Measurements from ENCODE around the gene LEAP2.

The LEAP2 gene

DNA sequence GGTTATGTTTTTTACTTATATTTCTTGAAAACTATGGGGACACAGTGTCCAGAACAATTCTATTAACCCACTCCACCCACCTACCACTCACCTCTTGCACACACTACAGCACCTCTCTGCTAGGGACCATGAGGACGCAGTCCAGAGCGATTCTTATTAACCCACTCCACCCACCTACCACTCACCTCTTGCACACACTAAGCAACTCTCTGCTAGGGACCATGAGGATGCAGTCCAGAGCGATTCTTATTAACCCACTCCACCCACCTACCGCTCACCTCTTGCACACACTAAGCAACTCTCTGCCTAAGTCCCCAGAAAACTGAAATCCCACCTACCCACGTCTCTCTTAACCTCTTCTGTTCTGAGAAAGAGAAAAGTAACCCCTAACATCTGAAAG, 40.9 kb upstream of the LEAP2 start:
- DNase-seq (ENCODE audit: low read depth): no peak
- TF ChIP-seq, protein P1, sequence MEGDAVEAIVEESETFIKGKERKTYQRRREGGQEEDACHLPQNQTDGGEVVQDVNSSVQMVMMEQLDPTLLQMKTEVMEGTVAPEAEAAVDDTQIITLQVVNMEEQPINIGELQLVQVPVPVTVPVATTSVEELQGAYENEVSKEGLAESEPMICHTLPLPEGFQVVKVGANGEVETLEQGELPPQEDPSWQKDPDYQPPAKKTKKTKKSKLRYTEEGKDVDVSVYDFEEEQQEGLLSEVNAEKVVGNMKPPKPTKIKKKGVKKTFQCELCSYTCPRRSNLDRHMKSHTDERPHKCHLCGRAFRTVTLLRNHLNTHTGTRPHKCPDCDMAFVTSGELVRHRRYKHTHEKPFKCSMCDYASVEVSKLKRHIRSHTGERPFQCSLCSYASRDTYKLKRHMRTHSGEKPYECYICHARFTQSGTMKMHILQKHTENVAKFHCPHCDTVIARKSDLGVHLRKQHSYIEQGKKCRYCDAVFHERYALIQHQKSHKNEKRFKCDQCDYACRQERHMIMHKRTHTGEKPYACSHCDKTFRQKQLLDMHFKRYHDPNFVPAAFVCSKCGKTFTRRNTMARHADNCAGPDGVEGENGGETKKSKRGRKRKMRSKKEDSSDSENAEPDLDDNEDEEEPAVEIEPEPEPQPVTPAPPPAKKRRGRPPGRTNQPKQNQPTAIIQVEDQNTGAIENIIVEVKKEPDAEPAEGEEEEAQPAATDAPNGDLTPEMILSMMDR (IDR thresholded peaks at IDR 0.05; ENCODE audit: low read depth, low read length, missing control alignments): no peak
- H3K4me3 ChIP-seq (ENCODE audit: low read depth, low read length): no peak overlapping the region
- in situ Hi-C loops (cut with HindIII; ENCODE audit: low sequenced_read_pairs): no loop called here

DNA sequence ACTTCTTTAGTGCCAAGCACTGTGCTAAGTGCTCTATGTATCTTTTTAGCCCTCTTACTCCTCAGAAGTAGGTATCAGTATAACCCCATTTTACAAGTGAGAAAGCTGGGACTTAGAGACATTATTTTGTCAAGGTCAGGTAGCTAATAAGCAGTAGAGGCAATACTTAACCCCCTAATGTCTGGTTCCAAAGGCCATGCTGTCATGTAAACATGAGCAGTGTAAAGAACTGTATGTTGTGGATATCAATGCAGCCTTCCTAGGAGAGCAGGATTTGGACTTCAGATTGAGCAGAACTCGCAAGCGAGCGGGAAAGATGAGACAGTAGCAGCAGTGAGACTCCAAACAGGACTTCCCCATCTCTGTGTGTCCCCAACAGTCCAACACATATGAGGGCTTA, 39.4 kb upstream of the LEAP2 start:
- TF ChIP-seq, protein P1 (IDR thresholded peaks at IDR 0.05; ENCODE audit: low read depth, low read length, missing control alignments): no peak
- in situ Hi-C loops (cut with HindIII; ENCODE audit: low sequenced_read_pairs): no loop called here
- no peak for DNase-seq (ENCODE audit: low read depth)
- H3K4me3 ChIP-seq (ENCODE audit: low read depth, low read length): no peak overlapping the region

DNA sequence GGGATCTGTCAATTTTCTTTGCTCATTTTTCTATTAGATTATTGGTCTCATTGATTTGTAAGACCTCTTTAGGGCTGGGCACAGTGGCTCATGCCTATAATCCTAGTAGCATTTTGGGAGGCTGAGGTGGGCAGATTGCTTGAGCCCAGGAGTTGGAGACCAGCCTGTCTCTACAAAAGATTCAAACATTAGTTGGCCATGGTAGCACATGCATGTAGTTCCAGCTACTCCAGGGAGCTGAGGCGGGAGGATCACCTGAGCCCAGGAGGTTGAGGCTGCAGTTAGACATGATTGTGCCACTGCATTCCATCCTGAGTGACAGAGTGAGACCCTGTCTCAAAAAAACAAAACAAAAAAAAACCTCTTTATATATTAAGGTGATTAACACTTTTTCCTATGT, 36.6 kb upstream of the LEAP2 start:
- H3K4me3 ChIP-seq (ENCODE audit: low read depth, low read length): no peak overlapping the region
- TF ChIP-seq, protein P1 (IDR thresholded peaks at IDR 0.05; ENCODE audit: low read depth, low read length, missing control alignments): no peak
- in situ Hi-C loops (cut with HindIII; ENCODE audit: low sequenced_read_pairs): no loop called here
- DNase-seq (ENCODE audit: low read depth): no peak

DNA sequence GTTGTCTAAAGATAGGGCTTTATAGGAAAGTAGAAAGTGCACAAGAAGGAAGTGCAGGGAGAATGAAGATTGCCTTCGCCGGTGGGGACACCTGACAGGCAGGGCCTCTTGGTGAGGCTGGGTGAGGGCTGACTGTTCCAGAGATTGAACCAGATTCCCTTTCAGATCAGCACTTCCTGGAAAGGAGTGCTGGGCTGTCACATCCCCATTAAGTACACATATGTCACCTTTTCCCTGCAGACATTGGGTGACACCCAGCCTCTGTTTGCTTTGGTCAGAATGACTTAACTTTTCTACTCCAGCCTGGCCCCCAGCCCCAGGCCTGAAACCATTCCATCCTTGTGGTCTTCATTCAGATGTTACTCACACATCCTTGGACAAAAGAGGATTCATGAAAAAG, 35.6 kb upstream of the LEAP2 start:
- in situ Hi-C loops (cut with HindIII; ENCODE audit: low sequenced_read_pairs): no loop called here
- TF ChIP-seq, protein P1 (IDR thresholded peaks at IDR 0.05; ENCODE audit: low read depth, low read length, missing control alignments): no peak
- no peak for DNase-seq (ENCODE audit: low read depth)
- H3K4me3 ChIP-seq (ENCODE audit: low read depth, low read length): no peak overlapping the region

DNA sequence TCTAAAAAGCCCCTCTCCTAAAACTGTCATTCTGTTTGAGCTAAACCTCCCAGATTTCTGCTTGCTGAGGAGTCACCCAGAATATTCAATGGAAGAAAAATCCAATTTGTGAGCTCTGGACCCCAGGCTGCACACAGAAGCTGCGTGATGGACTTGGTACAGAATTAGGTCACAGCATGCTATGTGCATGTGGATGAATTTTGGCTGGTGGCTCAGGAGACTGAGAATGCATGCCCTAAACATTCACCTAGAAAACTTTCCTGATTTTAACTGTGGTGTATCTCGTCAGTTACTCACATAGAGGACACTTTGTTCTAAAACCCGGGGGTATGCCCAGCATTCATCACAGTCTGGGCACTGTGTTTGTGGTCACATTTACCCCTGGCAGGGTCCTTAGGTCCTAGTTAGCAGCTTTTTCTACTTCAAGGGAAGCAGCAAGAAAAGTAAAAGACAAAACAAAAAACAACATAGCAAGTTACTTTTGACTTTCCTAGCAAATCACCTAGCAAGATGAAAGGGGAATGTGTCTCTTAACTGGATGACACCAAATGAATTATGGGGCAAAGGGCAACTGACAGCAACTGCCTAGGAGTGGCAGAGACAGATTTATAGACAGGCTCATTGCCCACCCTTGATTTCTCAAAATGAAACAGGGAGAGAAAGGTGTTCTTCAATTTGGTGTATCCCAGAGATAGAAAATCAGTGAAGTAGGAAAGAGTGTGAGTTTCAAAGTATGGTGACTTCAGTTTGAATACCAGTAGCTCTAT, 34.8 kb upstream of the LEAP2 start:
- in situ Hi-C loops (cut with HindIII; ENCODE audit: low sequenced_read_pairs): no loop called here
- no peak overlapping the region for H3K4me3 ChIP-seq (ENCODE audit: low read depth, low read length)
- no peak for DNase-seq (ENCODE audit: low read depth)
- TF ChIP-seq, protein P1 (IDR thresholded peaks at IDR 0.05; ENCODE audit: low read depth, low read length, missing control alignments): no peak

DNA sequence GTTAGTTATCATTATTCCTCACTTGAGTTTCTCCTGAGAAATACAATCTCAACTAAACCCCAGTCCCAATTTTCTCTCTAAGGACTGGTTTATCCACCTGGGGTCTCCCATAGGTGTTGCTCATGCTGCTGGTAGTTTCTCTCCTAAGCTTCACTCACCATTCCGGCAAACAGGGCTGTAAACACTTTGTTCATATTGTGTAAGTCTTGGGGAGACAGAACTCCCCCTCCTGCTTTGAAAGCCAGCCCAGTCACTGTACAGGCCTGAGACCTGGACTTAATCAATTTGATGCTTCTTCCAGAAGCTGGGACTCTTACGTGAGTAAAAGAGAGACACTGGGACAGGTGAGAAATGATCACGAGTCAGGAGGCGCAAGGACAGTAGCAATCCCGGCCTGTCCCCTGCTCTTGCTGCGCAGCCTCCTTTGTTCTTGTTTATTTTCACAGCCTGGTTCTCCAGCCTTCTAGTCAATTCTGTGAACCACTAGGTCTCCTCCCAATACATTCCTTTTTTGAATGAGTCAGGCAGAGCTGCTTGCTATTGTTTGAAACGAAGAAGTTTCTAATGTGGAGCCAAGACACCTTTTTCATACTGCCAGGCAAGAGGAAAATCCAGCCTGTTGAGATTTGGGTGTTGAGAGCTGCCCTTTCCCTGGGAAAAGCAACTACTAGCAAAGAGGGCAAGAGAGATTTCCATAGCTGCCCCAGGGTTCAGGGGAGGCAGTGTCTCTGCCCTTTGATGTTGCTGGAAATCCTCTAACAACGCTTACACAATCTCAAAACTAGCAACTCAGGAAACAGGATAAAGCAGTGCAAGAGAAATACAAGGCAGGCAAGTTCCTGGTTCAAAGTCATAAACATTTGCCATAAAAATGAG, 33.8 kb upstream of the LEAP2 start:
- peak; percentile 36 for DNase-seq (ENCODE audit: low read depth)
- TF ChIP-seq, protein P1 (IDR thresholded peaks at IDR 0.05; ENCODE audit: low read depth, low read length, missing control alignments): no peak
- no peak overlapping the region for H3K4me3 ChIP-seq (ENCODE audit: low read depth, low read length)
- in situ Hi-C loops (cut with HindIII; ENCODE audit: low sequenced_read_pairs): no loop called here

Measured in astrocyte of the cerebellum (primary cell).